Measurements from ENCODE around the gene ARPC5.
"Not testable (repeated sequence)": the region's sequence is repeated elsewhere in the genome, so short reads cannot be mapped to it uniquely, and the experiment has no call there.

The ARPC5 gene

DNA sequence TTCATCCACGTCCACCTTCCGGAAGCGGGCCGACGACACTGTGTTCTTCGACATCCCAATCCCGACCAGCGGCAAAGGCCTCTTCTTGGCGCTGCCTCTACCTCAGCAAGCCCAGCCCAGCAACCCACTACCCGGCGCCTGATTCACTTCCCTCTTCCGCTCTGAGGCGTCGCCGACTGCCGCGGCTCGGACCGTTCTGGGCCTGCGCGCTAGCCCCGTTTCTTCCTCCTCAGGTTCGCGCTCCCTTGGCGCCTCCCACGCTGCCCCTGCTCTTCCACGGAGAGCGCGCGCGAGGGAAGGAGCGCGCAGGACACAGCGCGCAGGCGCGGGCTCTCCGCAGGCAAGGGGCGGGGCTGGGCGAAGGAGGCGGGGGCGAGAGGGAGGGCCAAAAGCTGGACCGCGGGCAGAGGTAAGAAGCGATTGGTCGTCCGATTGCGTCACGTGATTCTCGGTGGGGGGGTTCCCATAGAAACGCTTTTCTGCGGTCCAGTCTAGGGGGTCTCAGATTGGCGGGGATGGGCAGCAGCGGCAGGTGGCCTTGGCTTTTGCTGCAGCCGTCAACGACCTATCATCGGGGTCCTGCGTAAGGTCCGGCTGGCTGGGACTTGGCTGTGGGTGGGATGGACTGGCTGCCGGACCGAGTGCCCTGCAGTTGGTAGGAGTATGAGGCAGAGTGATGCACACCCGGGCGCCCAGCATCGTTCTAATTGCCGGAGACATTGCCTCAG is at the start of gene ARPC5:
TSS of gene ARPC5 (minus strand) at position 178 of the 728 bp plus-strand sequence. CDS start at position 54, 124 bp downstream.
- peak; percentile 98 for DNase-seq

DNA sequence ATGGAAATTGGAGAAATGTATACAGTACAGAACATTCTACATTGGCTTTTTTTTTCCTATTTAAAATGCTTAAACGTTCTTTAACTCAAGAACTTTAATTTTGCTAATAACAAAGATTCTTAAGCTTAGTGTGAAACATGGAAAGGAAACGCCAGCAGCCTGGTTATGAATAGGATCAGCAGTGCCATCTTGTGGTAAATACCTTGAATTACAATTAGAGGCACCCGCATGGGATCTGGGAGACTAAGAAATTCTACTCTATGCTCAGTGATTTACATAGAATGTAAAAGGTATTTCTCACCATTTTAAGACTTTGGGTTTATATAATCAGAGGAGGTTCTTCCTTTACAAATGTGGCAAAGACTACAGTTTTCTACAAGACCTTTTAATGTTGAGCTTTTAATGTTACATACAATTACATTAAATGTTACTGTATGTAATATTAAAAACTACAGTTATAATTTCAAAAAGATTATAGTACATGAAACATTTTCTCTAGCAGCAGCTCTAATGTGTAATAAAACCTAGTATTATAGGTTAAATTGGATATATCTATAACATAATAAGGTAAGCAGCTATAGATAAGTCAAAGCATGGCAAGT is 49.6 kb upstream of the ARPC5 start:
- DNase-seq = no peak

DNA sequence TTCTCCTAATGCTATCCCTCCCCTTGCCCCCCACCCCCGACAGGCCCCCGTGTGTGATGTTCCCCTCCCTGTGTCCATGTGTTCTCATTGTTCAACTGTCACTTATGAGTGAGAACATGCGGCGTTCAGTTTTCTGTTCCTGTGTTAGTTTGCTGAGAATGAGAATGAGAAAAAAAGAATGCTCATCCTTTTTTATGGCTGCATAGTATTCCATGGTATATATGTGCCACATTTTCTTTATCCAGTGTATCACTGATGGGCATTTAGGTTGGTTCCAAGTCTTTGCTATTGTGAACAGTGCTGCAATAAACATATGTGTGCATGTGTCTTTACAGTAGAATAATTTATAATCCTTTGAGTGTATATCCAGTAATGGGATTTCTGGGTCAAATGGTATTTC is 43.8 kb upstream of the ARPC5 start:
- not testable (repeated sequence) for DNase-seq

DNA sequence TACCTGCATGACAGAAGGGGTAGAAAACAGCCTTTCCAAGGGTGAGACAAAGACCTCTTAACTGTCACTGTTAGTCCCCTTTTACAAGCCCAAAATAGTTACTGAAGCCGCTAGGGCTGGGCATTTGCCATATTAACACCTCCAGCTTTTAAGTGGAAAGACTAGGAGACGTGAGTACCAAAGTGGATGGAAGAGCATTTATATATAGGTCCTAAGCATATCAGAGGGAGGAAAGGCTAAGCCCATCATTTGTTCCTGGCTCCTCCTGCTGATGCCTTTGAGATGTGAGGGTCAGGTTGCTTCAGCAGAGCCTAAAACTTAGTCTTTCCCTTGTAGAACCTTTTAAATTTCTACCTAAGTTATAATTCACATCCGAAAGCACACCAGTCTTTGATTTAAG is 43.2 kb upstream of the ARPC5 start:
- DNase-seq = no peak

DNA sequence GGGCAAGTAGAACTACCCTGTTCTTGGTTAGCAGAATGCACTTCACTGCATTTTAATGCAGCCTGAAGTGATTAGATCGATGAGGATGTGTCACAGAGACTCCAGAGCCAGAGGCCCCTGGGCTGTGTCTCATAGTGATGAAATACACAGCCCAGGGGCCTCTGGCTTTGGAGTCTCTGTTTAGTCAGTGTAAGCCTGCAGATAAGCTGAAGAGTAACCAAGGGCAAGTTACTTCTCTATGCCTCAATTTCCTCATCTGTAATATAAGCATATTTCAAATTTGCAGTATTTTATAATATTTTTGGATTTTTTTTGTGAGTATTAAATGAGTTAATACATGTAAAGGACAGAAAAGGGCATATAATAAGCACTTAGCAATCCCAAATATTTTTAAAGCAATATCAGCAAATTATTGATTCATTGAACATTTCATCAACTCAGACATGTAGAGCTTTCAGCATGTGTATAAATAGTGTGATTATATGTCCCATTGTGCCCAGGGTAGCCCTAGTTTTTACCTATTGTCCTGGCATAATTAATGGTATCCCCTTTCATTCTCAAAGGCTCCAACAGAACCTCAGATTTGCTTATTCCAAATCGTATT is 41.1 kb upstream of the ARPC5 start:
- DNase-seq = no peak

DNA sequence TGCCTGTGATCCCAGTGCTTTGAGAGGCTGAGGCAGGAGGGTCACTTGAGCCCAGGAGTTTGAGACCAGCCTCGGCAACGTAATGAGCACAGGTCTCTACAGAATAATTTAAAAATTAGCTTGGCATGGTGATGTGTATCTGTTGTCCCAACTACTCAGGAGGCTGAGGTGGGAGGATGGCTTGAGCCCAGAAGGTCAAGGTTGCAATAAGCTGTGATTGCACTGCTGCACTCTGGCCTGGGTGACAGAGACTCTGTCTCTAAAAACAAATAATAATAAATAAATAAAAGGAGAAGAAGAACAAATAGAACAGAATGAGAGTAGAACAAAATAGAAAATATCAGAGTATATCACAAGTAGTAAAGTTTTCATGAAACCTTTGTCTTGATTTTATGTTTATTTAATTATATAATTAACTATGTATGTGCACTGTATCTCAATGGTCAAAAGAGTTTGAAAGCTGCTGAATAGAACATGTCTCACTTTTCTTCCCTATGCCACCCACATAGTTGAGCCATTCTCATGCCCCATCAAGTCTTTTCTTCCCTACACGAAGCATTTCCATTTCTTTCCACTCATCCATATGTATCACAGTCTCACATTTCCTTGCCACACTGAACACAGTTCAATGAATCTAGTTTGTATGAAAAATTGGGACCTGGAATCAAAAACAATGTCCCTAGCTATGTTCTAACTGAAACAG is 40.5 kb upstream of the ARPC5 start:
- no peak for DNase-seq

DNA sequence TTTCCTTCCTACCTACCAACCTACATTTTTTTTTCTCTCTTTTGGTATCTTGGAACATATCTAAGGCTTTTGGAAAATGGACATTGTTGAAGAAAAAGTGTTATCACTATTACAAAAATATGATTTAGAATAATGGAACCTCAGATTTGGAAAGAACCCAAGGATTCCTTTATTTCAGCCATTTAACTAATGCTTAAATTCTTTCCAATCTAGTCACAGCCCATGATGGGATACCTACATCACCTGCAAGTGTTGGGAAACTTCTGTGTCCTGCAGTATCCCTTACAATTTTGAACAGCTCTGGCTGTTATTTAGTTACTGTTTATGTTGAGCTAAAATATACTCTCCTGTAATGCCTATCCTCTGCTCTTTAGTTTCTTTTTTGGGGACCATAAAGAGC is 39.8 kb upstream of the ARPC5 start:
- no peak for DNase-seq

DNA sequence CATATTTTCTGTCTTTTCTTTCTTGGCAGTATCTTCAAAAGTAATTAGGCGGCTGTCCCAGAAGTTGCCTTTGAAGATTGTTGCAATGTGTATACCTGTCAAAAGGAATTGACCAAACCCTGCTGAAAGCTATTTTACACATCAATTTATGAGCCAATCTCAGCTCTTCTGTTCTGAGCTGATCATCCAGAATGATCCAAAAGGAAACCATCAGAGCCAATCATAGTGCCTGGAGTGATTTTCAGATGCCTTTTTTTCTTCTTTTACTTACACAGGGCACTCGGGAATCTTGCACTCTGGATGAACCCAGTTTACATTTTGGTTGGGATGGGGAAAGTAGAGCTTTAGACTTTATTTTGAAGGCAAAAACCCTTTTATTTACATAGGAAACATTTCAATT is 39.3 kb upstream of the ARPC5 start:
- no peak for DNase-seq

DNA sequence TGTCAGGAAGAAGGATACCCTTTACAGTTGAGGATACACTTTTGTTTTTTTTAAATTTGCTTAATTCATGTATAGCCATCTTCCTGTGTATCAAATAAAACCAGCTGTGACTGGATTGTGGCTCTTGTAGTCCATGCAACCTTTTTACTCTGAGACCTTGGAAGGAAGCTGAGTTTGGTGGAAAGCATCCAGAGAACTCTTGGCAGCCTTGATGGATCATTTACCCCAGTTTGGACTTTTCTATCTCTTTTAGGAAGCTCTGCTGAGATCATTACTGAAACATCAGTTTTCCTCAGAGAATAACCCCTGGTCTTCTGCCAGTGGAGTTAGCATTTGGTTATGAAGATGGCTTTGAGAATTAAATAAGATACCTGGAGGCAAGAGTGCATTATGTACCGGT is 38.8 kb upstream of the ARPC5 start:
- no peak for DNase-seq

DNA sequence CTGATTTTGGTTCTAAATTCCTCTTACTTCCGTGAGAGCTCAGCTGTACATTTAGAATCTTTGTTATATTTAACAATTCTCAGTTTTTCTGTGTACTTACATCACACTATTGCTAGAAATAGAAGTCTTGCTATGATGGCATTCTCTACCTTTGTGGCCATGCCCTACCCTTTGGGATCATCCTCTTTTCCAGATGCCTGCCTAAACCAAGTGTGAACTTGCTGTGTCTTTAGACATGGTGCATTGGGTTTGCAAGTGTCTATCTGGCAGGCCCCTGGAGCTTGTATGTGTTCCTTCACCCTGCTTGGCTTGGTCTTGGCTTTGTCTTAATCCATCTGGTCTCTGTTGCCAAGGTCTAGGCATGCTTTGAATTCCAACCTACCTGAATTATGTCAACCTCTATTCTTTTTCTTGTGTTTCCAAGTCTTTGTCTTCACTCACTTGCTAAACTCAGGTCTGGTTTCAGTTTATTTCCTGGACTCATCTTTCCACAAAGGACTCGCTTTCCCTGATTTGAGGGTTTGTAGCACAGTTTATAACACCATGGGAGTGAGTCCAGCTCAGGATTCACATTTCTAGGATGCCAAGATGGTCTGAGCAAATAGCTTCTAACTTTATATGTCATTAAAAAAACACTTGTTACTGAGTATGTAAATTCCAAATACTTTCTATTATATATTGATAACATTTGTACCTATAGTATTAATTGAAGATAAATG is 38.2 kb upstream of the ARPC5 start:
- DNase-seq = no peak

DNA sequence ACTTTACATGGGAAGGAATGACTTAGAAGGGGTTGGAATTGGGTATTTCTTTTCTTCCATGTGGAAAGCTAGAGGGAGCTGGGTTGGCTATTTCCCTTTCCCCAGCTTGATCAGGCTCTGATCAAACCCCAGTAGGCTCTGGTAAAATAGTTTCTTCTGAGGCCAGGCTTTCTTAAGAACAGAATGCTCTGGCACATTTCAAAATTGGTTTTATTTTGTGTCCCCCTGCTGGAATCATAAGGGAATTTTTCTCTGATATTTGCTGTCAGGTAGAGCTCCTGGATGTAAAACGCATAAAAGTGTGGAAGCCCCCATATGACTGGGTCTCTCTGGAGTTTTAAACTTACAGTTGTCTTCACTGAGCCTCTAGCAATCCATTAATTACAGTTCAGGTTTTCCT is 34.6 kb upstream of the ARPC5 start:
- no peak for DNase-seq

DNA sequence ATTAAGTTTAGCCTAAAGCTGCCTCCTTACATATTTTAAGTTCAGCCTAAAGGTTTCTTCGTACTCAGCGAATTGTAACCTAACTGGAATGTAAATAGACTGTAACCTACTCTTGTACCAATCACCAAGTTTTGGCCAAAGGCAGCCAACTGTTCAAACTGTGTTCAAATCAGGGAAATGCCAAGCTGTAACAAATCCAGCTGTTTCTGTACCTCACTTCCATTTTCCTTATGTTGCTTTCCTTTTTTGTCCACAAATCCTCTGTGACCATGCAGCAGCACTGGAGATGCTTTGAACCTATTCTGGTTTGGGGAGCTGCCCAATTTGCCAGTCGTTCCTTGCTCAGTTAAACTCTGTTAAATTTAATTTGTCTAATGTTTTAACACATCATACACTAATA is 20.8 kb upstream of the ARPC5 start:
- no peak for DNase-seq

DNA sequence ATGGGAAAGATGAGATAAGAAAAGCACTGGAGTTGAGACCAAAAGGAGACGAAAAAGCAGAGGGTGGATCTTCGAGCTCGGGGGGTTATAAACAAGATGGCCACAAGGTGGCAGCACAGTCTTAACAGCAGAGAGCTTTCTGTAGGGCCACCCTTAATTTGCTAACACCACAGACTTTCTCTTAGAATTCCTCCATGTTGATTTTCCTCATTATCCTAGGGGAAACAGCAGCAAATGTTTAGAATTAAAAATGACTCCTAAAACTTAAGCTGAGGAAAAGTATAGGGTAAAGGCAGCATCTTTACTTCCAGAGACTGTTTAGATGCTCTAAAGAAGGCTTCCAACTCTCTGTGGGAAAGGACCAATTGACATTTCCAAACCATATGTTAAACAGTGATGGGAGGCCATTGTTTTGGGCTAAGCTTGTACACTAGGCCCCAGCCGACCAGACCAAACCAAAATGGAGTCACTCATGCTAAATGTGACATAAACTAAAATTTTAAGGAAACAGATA is 20.0 kb upstream of the ARPC5 start:
- peak; percentile 89 for DNase-seq

DNA sequence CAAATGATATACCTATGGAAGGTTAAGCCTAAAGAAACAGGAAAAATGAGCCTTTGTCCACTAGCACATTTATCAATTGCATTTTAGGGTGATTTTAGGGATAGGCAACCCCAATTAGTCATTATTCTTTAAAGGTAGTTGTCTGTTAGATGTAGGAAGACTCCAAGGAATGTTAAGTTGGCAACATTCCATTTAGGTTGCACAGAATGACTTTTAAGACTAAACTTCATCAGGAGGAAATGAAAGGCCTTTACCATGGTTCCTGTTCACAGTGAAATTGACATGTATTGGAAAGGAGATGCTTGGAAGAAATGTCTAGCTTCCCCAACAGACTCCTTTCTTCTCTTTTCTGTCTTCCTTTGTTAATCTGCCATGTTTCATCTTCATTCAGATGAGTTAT is 19.1 kb upstream of the ARPC5 start:
- DNase-seq = no peak

DNA sequence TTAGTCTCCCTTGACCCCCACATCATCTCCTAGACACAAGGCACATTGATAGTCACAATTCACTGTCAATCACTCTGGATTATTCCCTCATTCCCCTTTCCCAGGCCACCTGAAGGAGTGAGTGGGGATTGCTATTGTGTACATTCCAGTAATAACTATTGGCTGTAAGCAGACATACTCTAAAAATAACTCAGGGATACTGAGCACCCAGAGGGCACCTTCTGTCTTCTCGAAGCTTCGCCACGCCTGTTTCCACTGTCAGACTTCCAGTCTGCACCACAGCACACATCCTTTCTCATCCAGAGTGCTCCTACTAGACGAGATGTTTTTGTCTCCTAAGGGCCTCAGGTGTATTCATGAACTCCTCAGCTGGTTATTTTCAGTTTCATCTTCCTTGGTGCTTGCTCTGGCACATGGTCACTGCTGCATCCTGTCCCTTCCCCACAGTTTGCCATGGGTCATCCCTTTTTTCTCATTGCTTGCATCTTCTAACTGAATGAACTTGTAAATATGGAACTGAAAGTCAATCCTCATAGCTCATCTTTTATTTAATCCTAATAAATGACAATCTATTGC is 18.4 kb upstream of the ARPC5 start:
- no peak for DNase-seq

DNA sequence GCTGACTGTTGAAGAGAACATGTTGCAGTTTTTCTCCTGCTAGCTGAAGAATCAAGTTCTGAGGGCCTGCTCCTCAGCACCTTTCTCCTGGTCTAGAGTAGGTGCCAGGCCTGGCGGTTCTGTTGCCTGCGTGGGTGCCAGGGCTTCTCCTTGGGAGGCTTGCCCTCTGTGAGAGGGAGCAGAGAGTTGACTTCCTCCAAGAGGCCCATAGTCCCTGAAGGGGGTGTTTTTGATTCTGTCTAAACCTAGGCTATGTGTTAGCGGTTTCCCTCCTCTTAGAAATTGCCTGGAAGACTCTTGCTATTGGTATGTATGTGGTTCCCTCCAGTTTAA is 17.8 kb upstream of the ARPC5 start:
- no peak for DNase-seq

DNA sequence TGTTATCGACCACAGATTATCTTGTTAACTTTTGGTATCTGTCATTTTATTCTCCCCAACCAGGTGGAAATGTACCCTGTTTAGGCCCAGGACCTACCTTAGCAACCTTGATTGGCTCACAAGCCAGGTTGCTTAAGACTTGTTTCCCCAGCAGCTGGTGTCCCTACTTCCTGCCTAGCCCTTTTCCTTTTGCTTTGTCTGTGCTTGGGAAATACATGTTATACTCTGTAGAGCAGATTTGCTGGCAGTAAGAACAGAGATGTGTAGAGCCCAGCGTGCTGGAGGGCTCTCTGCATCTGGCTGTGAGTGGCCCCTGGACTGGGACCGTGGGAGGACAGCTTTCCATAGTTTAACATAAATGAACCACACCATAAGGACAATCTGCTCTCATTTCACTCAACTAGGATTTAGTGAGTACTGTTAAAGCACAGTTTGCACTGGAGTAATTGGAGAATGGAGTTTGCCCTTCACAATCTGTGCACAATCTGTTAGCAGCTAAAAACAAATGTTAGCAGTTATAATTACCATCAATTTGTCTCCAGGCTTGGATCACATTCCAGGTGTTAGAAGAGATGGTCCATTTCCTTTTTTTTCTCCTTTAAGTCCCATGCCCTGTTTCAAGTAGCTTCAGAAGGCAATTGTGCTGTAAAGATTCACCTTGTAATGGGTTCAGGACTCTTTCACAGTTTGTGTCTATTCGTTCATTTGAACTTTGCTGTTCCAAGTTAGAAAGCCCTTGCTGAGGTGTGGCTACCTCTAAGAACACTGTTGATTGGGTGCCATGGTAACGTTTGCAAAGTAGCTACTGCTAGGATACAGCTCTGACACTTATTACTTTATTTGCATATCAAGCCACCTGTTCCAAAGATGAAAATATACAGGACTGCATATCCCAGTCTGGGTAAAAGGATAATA is 17.2 kb upstream of the ARPC5 start, which contains the start of gene APOBEC4:
TSS of gene APOBEC4 (minus strand) at position 770 of the 915 bp plus-strand sequence. CDS start 4,535 bp downstream, outside the sequence.
- DNase-seq = no peak

DNA sequence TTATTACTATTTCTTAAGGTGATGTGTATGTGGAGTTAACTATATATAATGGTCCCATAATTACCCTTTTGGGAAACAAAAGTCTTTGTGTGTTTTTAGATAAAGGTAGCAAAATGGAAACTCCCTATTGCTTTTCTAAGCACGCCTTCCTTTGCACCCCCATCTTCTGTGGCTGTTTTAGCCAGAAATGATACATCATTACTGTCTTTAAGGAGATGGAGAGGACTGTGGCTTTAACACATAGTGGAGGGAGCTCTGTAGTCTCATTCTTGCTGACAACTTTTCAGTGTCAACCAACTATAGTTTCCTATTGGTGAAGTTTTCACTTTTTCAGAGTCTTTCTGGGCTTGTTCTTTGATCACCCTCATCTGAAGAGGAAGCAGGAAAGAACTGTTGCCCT is 16.5 kb upstream of the ARPC5 start:
- DNase-seq = no peak

DNA sequence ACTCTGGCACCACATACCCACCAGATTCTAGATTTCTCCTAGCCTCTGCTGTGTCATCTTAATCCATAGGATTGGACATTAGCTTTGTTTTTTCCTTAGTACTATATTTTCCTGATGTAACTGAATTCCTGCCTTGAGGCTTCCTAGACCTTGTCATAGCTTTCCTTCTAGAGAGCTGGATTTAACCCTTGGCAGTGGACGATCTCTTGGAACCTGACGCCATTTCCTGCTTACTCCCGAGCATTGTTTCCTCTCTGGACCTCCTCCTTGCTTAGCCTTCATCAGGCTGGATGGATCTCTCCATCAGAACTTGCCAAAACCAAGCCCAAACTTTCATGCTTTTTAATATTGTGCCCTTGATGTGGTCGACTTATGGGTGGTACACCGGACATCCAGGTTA is 16.0 kb upstream of the ARPC5 start:
- DNase-seq = no peak

DNA sequence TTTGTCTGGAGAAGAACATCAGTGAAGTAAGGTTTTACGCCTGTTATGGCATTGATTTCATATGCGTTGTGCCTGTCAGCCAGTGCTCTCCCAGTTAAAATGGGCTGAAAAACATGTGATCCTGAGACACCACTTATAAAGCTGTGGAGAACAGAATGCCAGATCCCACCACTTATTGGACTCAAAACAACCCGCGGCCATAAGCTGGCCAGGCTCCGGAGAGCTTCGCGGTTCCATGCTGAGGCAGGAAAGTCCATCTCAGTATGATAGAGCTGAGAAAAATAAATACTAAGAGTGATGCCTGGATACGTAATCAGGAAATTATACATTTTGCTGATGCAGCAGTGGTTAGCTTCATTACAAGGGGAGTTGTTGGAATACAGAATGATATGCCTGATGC is 12.5 kb upstream of the ARPC5 start:
- DNase-seq = no peak

DNA sequence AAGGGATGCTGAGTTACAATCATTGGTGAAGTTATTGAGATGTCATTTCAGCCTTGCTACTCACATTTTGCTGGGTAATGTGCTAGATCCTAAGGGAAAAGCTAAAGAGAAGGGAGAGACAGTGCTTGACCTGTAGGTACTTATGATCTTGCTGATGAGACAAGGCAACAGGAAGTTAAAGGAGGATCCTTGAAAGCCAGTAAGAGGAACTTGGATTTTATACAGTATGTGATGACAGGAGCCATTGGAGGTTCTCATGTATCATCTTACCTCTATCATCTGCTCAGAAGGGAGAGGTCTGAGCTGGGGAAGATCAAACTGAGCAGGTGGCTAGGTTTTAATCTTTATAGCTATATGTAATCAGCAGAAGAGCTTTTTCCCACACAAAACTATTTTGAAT is 11.2 kb upstream of the ARPC5 start:
- no peak for DNase-seq

All from activated effector memory CD4-positive, alpha-beta T cell treated with anti-CD3 and anti-CD28 coated beads, Interleukin-2, amount 50 U/mL, for 16 hours (primary cell).